GM15510 (cell line): ENCODE data around the gene MYO15A.

ENCODE experiments used
- POLR2A ChIP-seq: IDR thresholded peaks from 3 replicates; pipeline ENCODE4 v1.6.1; 2011; ENCODE audit warnings: borderline replicate concordance; ENCODE audit not compliant: insufficient read length; ENCODE audit errors: extremely low read depth

MYO15A gene

GRCh38 chr17:18187821-18188761, 79.5 kb downstream of the MYO15A start:
- TF ChIP-seq POLR2A = no peak

- no peak for TF ChIP-seq POLR2A
Observed at GRCh38 chr17:18190628-18191235, 82.2 kb downstream of the MYO15A start.

DNA sequence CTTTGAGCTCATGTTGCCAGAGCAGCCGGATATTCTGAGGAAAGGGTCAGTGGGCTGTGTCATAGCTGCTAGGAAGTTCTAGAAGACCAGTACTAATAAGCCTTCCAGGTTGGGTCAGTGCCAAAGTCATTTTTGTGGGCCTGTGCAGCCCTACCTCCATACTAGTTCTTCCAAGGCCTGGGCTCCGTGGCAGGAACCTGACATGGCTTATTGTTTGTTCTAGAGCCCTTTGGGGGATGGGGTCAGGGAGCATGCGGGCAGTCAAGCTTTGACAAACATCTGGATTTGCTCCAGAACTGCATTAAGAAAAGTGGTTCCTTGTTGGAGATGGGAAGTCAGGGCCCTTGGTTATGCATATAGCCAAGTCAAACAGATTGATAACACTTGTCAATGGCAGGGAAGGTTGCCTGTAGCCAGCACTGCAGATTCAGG, 82.7 kb downstream of the MYO15A start:
- no peak for TF ChIP-seq POLR2A

GRCh38 chr17:18191967-18192366, 83.4 kb downstream of the MYO15A start:
- no peak for TF ChIP-seq POLR2A

DNA sequence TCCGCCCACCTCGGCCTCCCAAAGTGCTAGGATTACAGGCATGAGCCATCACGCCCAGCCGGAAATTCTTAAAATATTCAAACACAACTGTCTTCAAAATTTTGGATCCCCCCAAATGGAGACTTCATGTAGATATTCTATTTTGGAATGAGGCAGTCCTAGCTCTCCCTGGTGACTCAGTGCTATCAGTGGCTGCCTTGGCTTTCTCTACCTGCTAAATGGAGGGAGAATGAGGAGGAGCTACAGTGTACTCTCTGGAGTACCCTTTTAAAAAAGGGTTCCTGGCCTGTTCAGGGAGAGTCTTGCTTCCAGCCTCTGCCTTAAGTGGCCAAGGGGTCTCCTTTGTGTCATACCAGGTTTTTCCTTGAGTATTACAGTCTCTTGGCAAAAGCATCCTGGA, 85.8 kb downstream of the MYO15A start:
- TF ChIP-seq POLR2A = no peak

GRCh38 chr17:18194804-18195203, 86.2 kb downstream of the MYO15A start:
- no peak for TF ChIP-seq POLR2A

GRCh38 chr17:18195246-18195645, 86.7 kb downstream of the MYO15A start:
- TF ChIP-seq POLR2A = no peak

- TF ChIP-seq POLR2A = no peak
Observed at GRCh38 chr17:18197535-18198194, 89.1 kb downstream of the MYO15A start.

DNA sequence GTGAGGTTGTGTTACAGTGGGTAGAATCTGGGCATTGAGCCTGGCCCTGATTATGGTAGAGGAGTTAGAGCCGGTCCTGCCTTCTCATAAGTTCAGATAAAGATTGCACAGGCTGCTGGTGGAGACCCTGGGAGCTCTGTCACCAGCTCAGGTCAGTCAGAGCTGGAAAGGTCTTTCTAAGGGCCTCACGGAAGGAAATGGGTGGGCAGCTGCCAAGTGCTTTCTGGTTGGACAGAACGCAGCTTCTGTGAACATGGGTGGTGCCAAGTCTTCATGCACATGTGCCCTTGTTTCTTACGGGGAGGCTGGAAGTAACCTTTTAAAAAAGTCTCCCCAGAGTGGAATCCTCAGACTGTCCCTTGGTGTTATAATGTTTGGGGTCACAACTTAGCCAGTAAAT, 90.0 kb downstream of the MYO15A start:
- no peak for TF ChIP-seq POLR2A

DNA sequence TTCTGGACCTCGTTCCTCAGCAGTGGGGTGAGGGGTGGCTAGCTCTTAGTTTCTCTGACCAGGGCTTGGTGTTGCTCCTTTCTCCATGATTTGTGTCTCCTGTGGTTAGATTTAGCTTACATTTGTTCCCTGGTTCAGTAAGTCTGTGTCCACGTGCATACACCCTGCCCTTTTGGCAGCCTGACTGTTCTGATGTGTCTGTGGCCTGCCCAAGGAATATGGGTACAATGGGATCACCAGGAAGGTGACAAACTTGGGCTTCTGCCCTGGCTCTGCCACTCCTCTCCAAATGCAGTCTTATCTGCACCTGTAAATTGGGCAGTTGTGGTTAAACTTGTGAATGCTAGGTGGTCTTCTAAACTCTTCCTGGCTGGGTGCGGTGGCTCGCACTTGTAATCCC, 92.6 kb downstream of the MYO15A start:
- no peak for TF ChIP-seq POLR2A

GRCh38 chr17:18203308-18203707, 94.8 kb downstream of the MYO15A start:
- TF ChIP-seq POLR2A = no peak

GRCh38 chr17:18205861-18206260, 97.3 kb downstream of the MYO15A start:
- no peak for TF ChIP-seq POLR2A

DNA sequence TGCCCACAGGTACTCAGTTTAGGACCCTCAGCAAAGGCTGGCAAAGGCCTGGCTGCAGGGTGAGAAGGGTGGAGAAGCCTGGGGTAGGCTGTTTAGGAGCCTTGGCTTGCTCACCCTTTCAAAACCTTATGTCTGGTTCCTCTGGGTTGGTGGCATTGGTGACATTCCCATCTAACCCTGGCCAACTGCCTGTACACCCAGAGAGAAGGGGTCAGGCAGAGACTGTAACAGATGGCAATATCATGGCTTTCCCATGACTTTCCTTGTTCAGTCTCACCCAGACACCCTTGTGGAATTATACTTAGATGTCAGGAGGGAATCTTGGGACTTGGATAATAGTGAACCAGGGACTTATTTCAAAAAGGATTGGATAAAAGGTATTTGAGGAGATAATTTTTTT, 98.4 kb downstream of the MYO15A start:
- no peak for TF ChIP-seq POLR2A

DNA sequence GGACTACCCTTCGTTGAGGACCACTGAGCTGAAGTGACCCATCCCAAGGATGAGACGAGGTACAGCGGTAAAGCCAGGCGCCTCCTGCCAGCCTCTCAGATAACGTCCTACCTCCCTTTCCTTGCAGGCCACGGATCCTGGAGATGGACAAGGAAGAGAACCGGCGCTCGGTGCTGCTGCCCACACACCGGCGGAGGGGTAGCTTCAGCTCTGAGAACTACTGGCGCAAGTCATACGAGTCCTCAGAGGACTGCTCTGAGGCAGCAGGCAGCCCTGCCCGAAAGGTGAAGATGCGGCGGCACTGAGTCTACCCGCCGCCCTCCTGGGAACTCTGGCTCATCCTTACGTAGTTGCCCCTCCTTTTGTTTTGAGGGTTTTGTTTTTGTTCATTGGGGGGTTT, 99.5 kb downstream of the MYO15A start:
- TF ChIP-seq POLR2A = no peak

DNA sequence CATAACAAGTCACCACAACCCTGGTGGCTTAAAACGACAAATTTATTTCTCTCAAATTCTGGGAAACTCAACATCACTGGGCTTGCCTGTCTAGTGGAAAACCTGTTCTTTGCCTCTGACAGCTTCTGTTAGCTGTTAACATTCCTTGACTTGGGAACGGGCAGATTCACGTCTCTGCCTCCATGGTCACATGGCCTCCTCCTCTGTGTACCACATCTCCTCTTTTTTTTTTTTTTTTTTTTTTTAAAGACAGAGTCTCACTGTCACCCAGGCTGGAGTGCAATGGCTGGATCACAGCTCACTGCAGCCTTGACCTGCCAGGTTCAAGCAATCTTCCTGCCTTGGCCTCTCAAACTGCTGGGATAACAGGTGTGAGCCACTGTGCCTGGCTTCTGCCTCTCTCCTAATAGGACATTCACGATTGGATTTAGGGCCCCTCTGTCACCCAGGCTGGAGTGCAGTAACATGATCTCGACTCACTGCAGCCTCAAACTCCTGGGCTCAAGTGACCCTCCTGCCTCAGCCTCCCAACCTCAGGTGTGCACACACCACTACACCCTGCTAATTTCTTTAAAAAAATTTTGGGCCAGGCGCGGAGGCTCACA, 105.2 kb downstream of the MYO15A start:
- TF ChIP-seq POLR2A = no peak
